Ascending aorta (tissue), 2 donors: ENCODE data around the gene PSENEN. TPM values are rescaled to one million over a fixed set of nuclear protein-coding genes. Genes with fewer than 3 reads are reported as not detected.

Source experiments
- DNase-seq, 2 donors: peaks; one replicate each; pipeline ENCODE4 v3.0.0-alpha.2; 2019; ENCODE audit warnings: low spot score in 2 of 2
- H3K27ac ChIP-seq, 2 donors: fragments of 200-600 bp; sonication (generic); one replicate each; pipeline ENCODE4 v1.5.1; 2016 to 2017; ENCODE audit warnings: mild to moderate bottlenecking in 1 of 2
- H3K27me3 ChIP-seq: fragments of 200-600 bp; sonication (generic); one replicate; pipeline ENCODE4 v1.5.1; 2017
- H3K36me3 ChIP-seq, 2 donors: fragments of 200-600 bp; sonication (generic); one replicate each; pipeline ENCODE4 v1.5.1; 2016
- H3K4me1 ChIP-seq, 2 donors: fragments of 200-600 bp; sonication (generic); one replicate each; pipeline ENCODE4 v1.5.1; 2016 to 2017; ENCODE audit warnings: mild to moderate bottlenecking in 1 of 2
- H3K4me3 ChIP-seq, 2 donors: fragments of 200-600 bp; sonication (generic); one replicate each; pipeline ENCODE4 v1.5.1; 2016 to 2017; ENCODE audit warnings: mild to moderate bottlenecking in 1 of 2
- H3K9me3 ChIP-seq, 2 donors: fragments of 200-600 bp; sonication (generic); one replicate each; pipeline ENCODE4 v1.5.1; 2016
- CTCF ChIP-seq, 3 experiments: fragments of 200-600 bp in 2 of 3; fragments of 450-650 bp in 1 of 3; sonication (generic) in 2 of 3; IDR thresholded peaks; one replicate each; pipeline ENCODE4 v1.5.1; 2016 to 2019; ENCODE audit warnings: antibody characterized with exemption in 3 of 3, mild to moderate bottlenecking in 1 of 3, moderate library complexity in 1 of 3
- intact Hi-C: fragments of 100-400 bp; cut with DNase I; formaldehyde crosslinking; loops from one replicate; pipeline ENCODE4 v1.15.1; 2023
- total RNA-seq: library from RNA; depleted of rRNA; stranded (reverse); fragments of >200 nt; gene quantifications from one replicate; pipeline ENCODE4 v1.1.0, GENCODE V29; 2016

PSENEN gene
- total RNA-seq, 1 donor from 2014 or later = 110 TPM

- TF ChIP-seq CTCF (IDR thresholded peaks at IDR 0.05) = no peak
- H3K36me3 ChIP-seq = peaks cover 34 to 51% of the 10 kb centered on the region in 2 donors
- DNase-seq = no peak
Measured at GRCh38 chr19:35738021-35738886, 7.2 kb upstream of the PSENEN start.

GRCh38 chr19:35738887-35739229 lies 6.6 kb upstream of the PSENEN start:
- Histone ChIP-seq H3K4me1 (peaks cover 5 to 12% of the 10 kb centered on the region in 2 donors), H3K27me3 (no peaks in the 10 kb centered on the region), H3K27ac (peak overlapping the region in 1 of 2 donors; percentile 78), H3K36me3 (peaks cover 28 to 45% of the 10 kb centered on the region in 2 donors), H3K9me3 (no peaks in the 10 kb centered on the region), H3K4me3 (no peak overlapping the region)
- intact Hi-C loops = no loop called here
- DNase-seq = no peak
- no peak for TF ChIP-seq CTCF (IDR thresholded peaks at IDR 0.05)

More at GRCh38 chr19:35738021-35738886, 7.2 kb upstream of the PSENEN start:
- peaks cover 5 to 12% of the 10 kb centered on the region in 2 donors for H3K4me1 ChIP-seq
- H3K4me3 ChIP-seq = no peak overlapping the region
- no peaks in the 10 kb centered on the region for H3K9me3 ChIP-seq
- no peak overlapping the region for H3K27ac ChIP-seq
- intact Hi-C loops = no loop called here
- H3K27me3 ChIP-seq = no peaks in the 10 kb centered on the region

GRCh38 chr19:35739275-35740107 lies 6.0 kb upstream of the PSENEN start:
- no peak for DNase-seq
- H3K4me1 ChIP-seq = peaks cover 9 to 18% of the 10 kb centered on the region in 2 donors
- TF ChIP-seq CTCF (IDR thresholded peaks at IDR 0.05) = no peak

GRCh38 chr19:35740108-35740422 lies 5.4 kb upstream of the PSENEN start:
- Histone ChIP-seq H3K27me3 (no peaks in the 10 kb centered on the region), H3K9me3 (no peaks in the 10 kb centered on the region), H3K36me3 (peaks cover 16 to 34% of the 10 kb centered on the region in 2 donors), H3K4me3 (peak overlapping the region; percentile 56 to 70), H3K4me1 (peaks cover 10 to 18% of the 10 kb centered on the region in 2 donors), H3K27ac (peak overlapping the region; percentile 78)
- no peak for DNase-seq
- intact Hi-C loops = loop anchor here (1.0 to 10.0 kb wide), 9 partner anchors 17 to 595 kb away; partner anchors contain the start of genes ETV2, FXYD7, HSPB6 and OVOL3
- TF ChIP-seq CTCF (IDR thresholded peaks at IDR 0.05) = no peak

More at GRCh38 chr19:35739275-35740107, 6.0 kb upstream of the PSENEN start:
- H3K4me3 ChIP-seq = peak overlapping the region; percentile 56 to 70
- intact Hi-C loops = loop anchor here (1.0 to 10.0 kb wide), 9 partner anchors 17 to 595 kb away; partner anchors contain the start of genes ETV2, FXYD7, HSPB6 and OVOL3
- peaks cover 22 to 38% of the 10 kb centered on the region in 2 donors for H3K36me3 ChIP-seq
- no peaks in the 10 kb centered on the region for H3K9me3 ChIP-seq
- H3K27ac ChIP-seq = peak overlapping the region; percentile 78
- no peaks in the 10 kb centered on the region for H3K27me3 ChIP-seq

- H3K4me1 ChIP-seq = peaks cover 10 to 18% of the 10 kb centered on the region in 2 donors
- peak; percentile 94 to 99 for DNase-seq
- no peaks in the 10 kb centered on the region for H3K9me3 ChIP-seq
- intact Hi-C loops = loop anchor here (1.0 to 10.0 kb wide), 9 partner anchors 16 to 596 kb away; partner anchors contain the start of genes ETV2, FXYD7, HSPB6 and OVOL3
- peak; percentile 12 to 22 (median 18) for TF ChIP-seq CTCF (IDR thresholded peaks at IDR 0.05)
- no peaks in the 10 kb centered on the region for H3K27me3 ChIP-seq
- peak overlapping the region; percentile 56 to 70 for H3K4me3 ChIP-seq
- H3K36me3 ChIP-seq = peaks cover 12 to 28% of the 10 kb centered on the region in 2 donors
- peak overlapping the region; percentile 81 to 85 for H3K27ac ChIP-seq
Measured at GRCh38 chr19:35740423-35741202, 4.8 kb upstream of the PSENEN start.
